ENCODE data around the gene PIGK.
A peak's percentile ranks its signal among the peaks of the same experiment; 100 is the strongest.

PIGK gene

GRCh38 chr1:77076759-77077158 lies 142.5 kb downstream of the PIGK start:
- Mint-ChIP-seq H3K27ac (ENCODE audit: low read depth) (no peak overlapping the region), H3K9me3 (no peaks in the 10 kb centered on the region), H3K4me1 (no peaks in the 10 kb centered on the region), H3K4me3 (no peak overlapping the region), H3K27me3 (peaks cover 34% of the 10 kb centered on the region), H3K36me3 (ENCODE audit: insufficient read depth) (no peaks in the 10 kb centered on the region)
- DNase-seq (ENCODE audit: low spot score in 2 of 2) (no peak), ATAC-seq (replicated peaks; ENCODE audit: extremely low read depth, poor library complexity, severe bottlenecking) (no peak)

DNA sequence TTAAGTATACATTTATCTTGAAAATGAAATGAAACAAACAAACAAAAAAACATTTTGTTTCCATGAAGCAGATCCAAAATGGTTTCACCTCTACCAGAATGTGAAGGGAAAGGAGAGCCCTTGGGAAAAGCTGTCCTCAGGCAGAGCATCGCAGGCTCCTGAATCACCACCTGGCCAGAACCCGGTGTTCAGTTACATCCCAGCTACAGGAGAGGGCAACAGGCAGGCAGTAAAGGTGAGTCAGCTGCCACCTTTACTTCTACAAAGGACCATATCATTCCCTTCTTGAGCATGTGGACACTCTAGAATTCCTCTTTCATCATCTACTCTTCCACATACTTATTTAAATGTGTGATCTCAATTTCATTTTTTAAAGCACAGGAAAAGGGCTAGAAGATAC lies 151.2 kb downstream of the PIGK start:
- no peaks in the 10 kb centered on the region for H3K9me3 Mint-ChIP-seq
- H3K4me1 Mint-ChIP-seq: no peaks in the 10 kb centered on the region
- no peak overlapping the region for H3K4me3 Mint-ChIP-seq
- no peak overlapping the region for H3K27ac Mint-ChIP-seq (ENCODE audit: low read depth)
- H3K36me3 Mint-ChIP-seq (ENCODE audit: insufficient read depth): no peaks in the 10 kb centered on the region
- H3K27me3 Mint-ChIP-seq: peaks cover 4% of the 10 kb centered on the region
- ATAC-seq (replicated peaks; ENCODE audit: extremely low read depth, poor library complexity, severe bottlenecking): no peak
- DNase-seq (ENCODE audit: low spot score in 2 of 2): no peak

DNA sequence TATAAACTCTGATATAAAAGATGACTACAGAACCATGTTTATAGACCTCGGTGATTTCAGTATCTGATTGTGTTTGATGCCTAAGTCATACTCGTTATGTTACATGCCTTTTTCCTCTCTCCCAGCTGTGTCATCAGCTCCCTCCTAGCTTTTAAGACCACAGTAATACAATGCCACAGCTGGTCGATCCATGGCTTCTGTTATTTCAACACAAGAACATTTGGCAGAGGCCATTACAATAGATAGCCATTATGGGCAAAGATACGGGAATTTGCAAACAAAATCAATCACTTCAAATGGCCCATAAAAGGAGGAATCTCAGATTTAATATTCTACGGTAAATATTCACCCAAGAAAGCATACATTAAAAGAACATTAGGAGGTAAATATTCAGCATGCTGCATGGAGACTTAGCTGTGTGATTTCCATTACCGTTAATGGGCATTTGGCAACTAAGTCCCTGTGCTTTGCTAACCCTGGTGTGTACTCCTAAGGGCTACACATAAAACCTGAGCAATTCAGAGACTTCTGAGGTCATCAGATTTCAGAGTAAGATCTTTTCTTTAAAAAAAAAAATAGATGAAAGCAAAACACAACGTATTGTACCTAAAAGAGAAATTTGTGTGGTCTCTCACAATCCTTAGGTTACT lies 153.4 kb downstream of the PIGK start:
- no peaks in the 10 kb centered on the region for H3K36me3 Mint-ChIP-seq (ENCODE audit: insufficient read depth)
- DNase-seq (ENCODE audit: low spot score in 2 of 2) (no peak), ATAC-seq (replicated peaks; ENCODE audit: extremely low read depth, poor library complexity, severe bottlenecking) (no peak)
- no peaks in the 10 kb centered on the region for H3K4me1 Mint-ChIP-seq
- H3K9me3 Mint-ChIP-seq: no peaks in the 10 kb centered on the region
- no peak overlapping the region for H3K4me3 Mint-ChIP-seq
- no peak overlapping the region for H3K27ac Mint-ChIP-seq (ENCODE audit: low read depth)
- H3K27me3 Mint-ChIP-seq: peaks cover 24% of the 10 kb centered on the region

- no peak for ATAC-seq (replicated peaks; ENCODE audit: extremely low read depth, poor library complexity, severe bottlenecking)
- no peak for DNase-seq (ENCODE audit: low spot score in 2 of 2)
These were observed 155.0 kb downstream of the PIGK start for GRCh38 chr1:77064246-77064645.

GRCh38 chr1:77063118-77063517 lies 156.1 kb downstream of the PIGK start:
- Mint-ChIP-seq H3K9me3 (no peaks in the 10 kb centered on the region), H3K4me1 (no peaks in the 10 kb centered on the region), H3K27ac (ENCODE audit: low read depth) (no peak overlapping the region), H3K27me3 (peaks cover 43% of the 10 kb centered on the region), H3K4me3 (no peak overlapping the region), H3K36me3 (ENCODE audit: insufficient read depth) (no peaks in the 10 kb centered on the region)
- ATAC-seq (replicated peaks; ENCODE audit: extremely low read depth, poor library complexity, severe bottlenecking) (no peak), DNase-seq (ENCODE audit: low spot score in 2 of 2) (no peak)

More at GRCh38 chr1:77064246-77064645, 155.0 kb downstream of the PIGK start:
- Mint-ChIP-seq H3K27ac (ENCODE audit: low read depth) (no peak overlapping the region), H3K4me3 (no peak overlapping the region), H3K4me1 (no peaks in the 10 kb centered on the region), H3K27me3 (peaks cover 36% of the 10 kb centered on the region), H3K9me3 (no peaks in the 10 kb centered on the region), H3K36me3 (ENCODE audit: insufficient read depth) (no peaks in the 10 kb centered on the region)

DNA sequence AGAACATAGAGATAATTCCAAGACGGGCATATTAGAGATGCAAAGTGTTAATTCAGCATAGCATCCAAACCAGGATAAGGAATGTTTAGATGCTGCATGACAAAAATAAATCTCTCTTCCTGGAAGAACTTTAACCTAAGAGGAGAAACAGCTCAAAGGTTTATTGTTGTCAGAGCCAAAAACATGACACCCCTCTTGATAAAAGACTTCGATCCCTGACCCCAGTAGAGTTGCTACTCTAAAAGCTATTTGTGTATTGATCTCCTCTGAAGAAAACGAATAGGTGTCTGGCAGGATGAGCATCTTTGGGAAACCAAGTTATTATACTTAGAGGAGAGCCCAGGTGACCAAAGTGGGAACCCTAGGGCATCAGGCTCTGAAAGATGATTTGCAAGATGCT lies 158.1 kb downstream of the PIGK start:
- ATAC-seq (replicated peaks; ENCODE audit: extremely low read depth, poor library complexity, severe bottlenecking): no peak
- Mint-ChIP-seq H3K4me3 (no peak overlapping the region), H3K27ac (ENCODE audit: low read depth) (no peak overlapping the region), H3K27me3 (peaks cover 44% of the 10 kb centered on the region), H3K4me1 (no peaks in the 10 kb centered on the region), H3K9me3 (no peaks in the 10 kb centered on the region), H3K36me3 (ENCODE audit: insufficient read depth) (no peaks in the 10 kb centered on the region)
- no peak for DNase-seq (ENCODE audit: low spot score in 2 of 2)

DNA sequence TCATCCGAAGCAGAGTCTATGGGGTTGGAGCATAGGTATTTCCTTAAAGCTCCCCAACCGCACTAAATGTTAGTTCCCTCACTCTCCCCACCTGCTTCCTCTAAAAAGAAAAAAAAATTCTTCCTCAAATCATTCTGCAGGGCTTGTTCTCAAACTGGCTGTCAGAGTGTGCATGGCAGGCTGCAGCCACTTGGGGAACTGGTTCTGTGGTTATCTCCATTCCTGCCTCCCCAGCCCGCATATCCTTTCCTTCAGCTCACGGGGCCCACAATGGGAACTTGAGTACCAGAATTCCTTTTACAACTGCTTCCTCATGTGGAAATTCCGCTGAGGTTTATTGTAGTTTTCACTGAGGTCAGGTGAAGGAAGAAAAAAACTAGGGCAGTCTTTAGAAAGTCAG lies 159.2 kb downstream of the PIGK start:
- ATAC-seq (replicated peaks; ENCODE audit: extremely low read depth, poor library complexity, severe bottlenecking) (no peak), DNase-seq (ENCODE audit: low spot score in 2 of 2) (no peak)
- Mint-ChIP-seq H3K9me3 (no peaks in the 10 kb centered on the region), H3K4me3 (no peak overlapping the region), H3K36me3 (ENCODE audit: insufficient read depth) (no peaks in the 10 kb centered on the region), H3K4me1 (no peaks in the 10 kb centered on the region), H3K27me3 (peaks cover 44% of the 10 kb centered on the region), H3K27ac (ENCODE audit: low read depth) (no peak overlapping the region)

GRCh38 chr1:77057994-77058585 lies 161.1 kb downstream of the PIGK start:
- no peak overlapping the region for H3K4me3 Mint-ChIP-seq
- no peak for ATAC-seq (replicated peaks; ENCODE audit: extremely low read depth, poor library complexity, severe bottlenecking)
- DNase-seq (ENCODE audit: low spot score in 2 of 2): no peak
- no peaks in the 10 kb centered on the region for H3K9me3 Mint-ChIP-seq
- no peaks in the 10 kb centered on the region for H3K36me3 Mint-ChIP-seq (ENCODE audit: insufficient read depth)
- no peak overlapping the region for H3K27ac Mint-ChIP-seq (ENCODE audit: low read depth)
- peaks cover 41% of the 10 kb centered on the region for H3K27me3 Mint-ChIP-seq
- no peaks in the 10 kb centered on the region for H3K4me1 Mint-ChIP-seq

- Mint-ChIP-seq H3K4me1 (no peaks in the 10 kb centered on the region), H3K36me3 (ENCODE audit: insufficient read depth) (no peaks in the 10 kb centered on the region), H3K27ac (ENCODE audit: low read depth) (no peak overlapping the region), H3K27me3 (peaks cover 28% of the 10 kb centered on the region), H3K4me3 (no peak overlapping the region), H3K9me3 (no peaks in the 10 kb centered on the region)
- ATAC-seq (replicated peaks; ENCODE audit: extremely low read depth, poor library complexity, severe bottlenecking) (no peak), DNase-seq (ENCODE audit: low spot score in 2 of 2) (no peak)
These were observed 162.7 kb downstream of the PIGK start for GRCh38 chr1:77056525-77056924.

DNA sequence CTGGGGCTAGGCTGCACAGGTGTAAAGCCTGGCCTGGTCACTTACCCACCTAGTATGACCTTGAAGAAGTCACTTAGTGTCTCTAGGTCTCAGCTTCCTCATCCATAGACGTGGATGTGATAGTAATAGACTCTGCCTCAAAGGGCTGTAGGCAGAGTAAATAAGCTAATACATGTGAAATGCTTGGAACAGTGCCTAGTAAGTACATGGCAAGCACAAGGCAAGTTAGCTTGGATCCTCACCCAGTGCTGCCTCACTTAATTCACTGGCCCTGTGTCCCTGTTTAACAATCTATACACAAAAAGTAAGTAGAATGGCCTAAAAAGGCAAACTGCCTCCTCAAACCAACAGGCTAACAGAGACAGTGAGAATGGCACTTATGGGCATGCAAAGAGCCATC lies 167.8 kb downstream of the PIGK start:
- Mint-ChIP-seq H3K27me3 (no peaks in the 10 kb centered on the region), H3K9me3 (no peaks in the 10 kb centered on the region), H3K4me3 (no peak overlapping the region), H3K36me3 (ENCODE audit: insufficient read depth) (no peaks in the 10 kb centered on the region), H3K27ac (ENCODE audit: low read depth) (no peak overlapping the region), H3K4me1 (peaks cover 14% of the 10 kb centered on the region)
- ATAC-seq (replicated peaks; ENCODE audit: extremely low read depth, poor library complexity, severe bottlenecking): no peak
- DNase-seq (ENCODE audit: low spot score in 2 of 2): no peak

DNA sequence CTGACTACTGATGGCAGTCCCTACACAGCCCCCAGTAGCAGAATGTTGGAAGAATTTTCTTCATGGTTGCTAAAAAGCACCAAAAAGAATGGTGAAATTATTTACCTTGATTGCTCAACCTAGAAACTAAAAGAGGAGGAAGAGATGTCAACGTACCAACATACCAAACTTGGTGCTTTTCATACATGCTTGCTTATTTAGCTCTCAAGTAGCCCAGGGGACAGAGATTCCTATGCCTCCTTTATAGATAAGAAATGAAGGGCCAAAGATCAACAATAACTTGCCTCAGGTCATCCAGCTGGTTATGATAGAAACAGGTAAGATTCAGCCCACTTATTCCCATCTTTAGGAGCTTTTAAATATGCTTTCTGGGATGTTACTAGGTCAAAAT lies 170.6 kb downstream of the PIGK start:
- no peak for ATAC-seq (replicated peaks; ENCODE audit: extremely low read depth, poor library complexity, severe bottlenecking)
- H3K36me3 Mint-ChIP-seq (ENCODE audit: insufficient read depth): no peaks in the 10 kb centered on the region
- H3K4me1 Mint-ChIP-seq: peaks cover 14% of the 10 kb centered on the region
- no peak overlapping the region for H3K4me3 Mint-ChIP-seq
- H3K9me3 Mint-ChIP-seq: no peaks in the 10 kb centered on the region
- no peak overlapping the region for H3K27ac Mint-ChIP-seq (ENCODE audit: low read depth)
- H3K27me3 Mint-ChIP-seq: peaks cover 12% of the 10 kb centered on the region
- no peak for DNase-seq (ENCODE audit: low spot score in 2 of 2)

GRCh38 chr1:77047978-77048614 lies 171.1 kb downstream of the PIGK start:
- peaks cover 12% of the 10 kb centered on the region for H3K27me3 Mint-ChIP-seq
- peak overlapping the region; percentile 19 for H3K4me3 Mint-ChIP-seq
- H3K4me1 Mint-ChIP-seq: peaks cover 14% of the 10 kb centered on the region
- H3K36me3 Mint-ChIP-seq (ENCODE audit: insufficient read depth): no peaks in the 10 kb centered on the region
- DNase-seq (ENCODE audit: low spot score in 2 of 2): no peak
- no peak for ATAC-seq (replicated peaks; ENCODE audit: extremely low read depth, poor library complexity, severe bottlenecking)
- no peak overlapping the region for H3K27ac Mint-ChIP-seq (ENCODE audit: low read depth)
- no peaks in the 10 kb centered on the region for H3K9me3 Mint-ChIP-seq

DNA sequence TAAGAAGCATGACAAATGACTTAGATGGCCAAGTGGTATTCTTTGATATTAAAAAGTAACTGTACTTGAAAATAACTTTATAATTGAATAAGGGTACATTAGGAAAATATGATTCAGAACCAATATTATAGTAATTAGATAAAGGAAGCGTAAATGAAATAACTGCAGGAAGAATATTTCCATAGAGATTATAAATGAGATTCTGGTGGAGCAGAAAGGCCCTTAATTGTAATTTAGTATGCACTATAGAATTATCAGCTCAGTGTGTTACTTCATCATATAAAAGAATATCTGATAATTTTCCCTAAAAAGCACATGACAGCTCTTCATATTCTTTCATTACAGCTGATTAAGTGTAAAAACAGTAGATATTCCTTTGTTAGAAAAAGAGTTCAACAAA lies 171.7 kb downstream of the PIGK start:
- no peak for DNase-seq (ENCODE audit: low spot score in 2 of 2)
- no peak for ATAC-seq (replicated peaks; ENCODE audit: extremely low read depth, poor library complexity, severe bottlenecking)
- H3K27ac Mint-ChIP-seq (ENCODE audit: low read depth): no peak overlapping the region
- H3K27me3 Mint-ChIP-seq: peaks cover 12% of the 10 kb centered on the region
- no peaks in the 10 kb centered on the region for H3K36me3 Mint-ChIP-seq (ENCODE audit: insufficient read depth)
- H3K9me3 Mint-ChIP-seq: no peaks in the 10 kb centered on the region
- peak overlapping the region; percentile 19 for H3K4me3 Mint-ChIP-seq
- H3K4me1 Mint-ChIP-seq: peaks cover 14% of the 10 kb centered on the region
